Fibroblast of skin of left biceps (primary cell): ENCODE measurements around the gene SYNDIG1.

ENCODE experiments used
- DNase-seq, 2 experiments: peaks; one replicate each; pipeline ENCODE4 v3.0.0-alpha.2; 2013; ENCODE audit warnings: low read depth in 2 of 2

The SYNDIG1 gene

GRCh38 chr20:24567508-24567907 lies 98.1 kb downstream of the SYNDIG1 start:
- DNase-seq = no peak

GRCh38 chr20:24568842-24569241 lies 99.4 kb downstream of the SYNDIG1 start:
- DNase-seq = no peak

- no peak for DNase-seq
Measured at GRCh38 chr20:24571159-24571558, 101.7 kb downstream of the SYNDIG1 start.

GRCh38 chr20:24572140-24572539 lies 102.7 kb downstream of the SYNDIG1 start:
- no peak for DNase-seq

GRCh38 chr20:24572862-24573261 lies 103.4 kb downstream of the SYNDIG1 start:
- DNase-seq = no peak

GRCh38 chr20:24573557-24573956 lies 104.1 kb downstream of the SYNDIG1 start:
- no peak for DNase-seq

- DNase-seq = no peak
Measured at GRCh38 chr20:24574307-24574706, 104.9 kb downstream of the SYNDIG1 start.

GRCh38 chr20:24574797-24575196 lies 105.4 kb downstream of the SYNDIG1 start:
- DNase-seq = no peak

GRCh38 chr20:24575811-24576210 lies 106.4 kb downstream of the SYNDIG1 start:
- DNase-seq = no peak

- no peak for DNase-seq
Measured at GRCh38 chr20:24576447-24576846, 107.0 kb downstream of the SYNDIG1 start.

- DNase-seq = no peak
Measured at GRCh38 chr20:24577271-24577909, 108.0 kb downstream of the SYNDIG1 start.

GRCh38 chr20:24578567-24579415 lies 109.4 kb downstream of the SYNDIG1 start:
- DNase-seq = no peak

GRCh38 chr20:24579475-24579874 lies 110.0 kb downstream of the SYNDIG1 start:
- DNase-seq = no peak

- DNase-seq = no peak
Measured at GRCh38 chr20:24580006-24580405, 110.6 kb downstream of the SYNDIG1 start.

GRCh38 chr20:24580855-24581254 lies 111.4 kb downstream of the SYNDIG1 start:
- no peak for DNase-seq

- DNase-seq = no peak
Measured at GRCh38 chr20:24581443-24582170, 112.2 kb downstream of the SYNDIG1 start.

GRCh38 chr20:24582373-24583168 lies 113.1 kb downstream of the SYNDIG1 start:
- no peak for DNase-seq

GRCh38 chr20:24583169-24583792 lies 113.9 kb downstream of the SYNDIG1 start:
- DNase-seq = no peak

GRCh38 chr20:24584078-24584477 lies 114.6 kb downstream of the SYNDIG1 start:
- DNase-seq = no peak

- DNase-seq = no peak
Measured at GRCh38 chr20:24584538-24585356, 115.3 kb downstream of the SYNDIG1 start.
